DMS 273 treated with DMSO at 0.1 percent for 48 hours (cell line): ENCODE results near the gene CLASRP.

Source experiments
- DNase-seq: peaks from one replicate; lab custom pipeline; 2025; lab: John Stamatoyannopoulos, UW

CLASRP gene

GRCh38 chr19:45087531-45087930 lies 48.7 kb downstream of the CLASRP start:
- DNase-seq: no peak

- no peak for DNase-seq
Measured at GRCh38 chr19:45090034-45090433, 51.2 kb downstream of the CLASRP start.

- DNase-seq: no peak
Measured at GRCh38 chr19:45090606-45091005, 51.8 kb downstream of the CLASRP start.

GRCh38 chr19:45091031-45091923 lies 52.4 kb downstream of the CLASRP start:
- DNase-seq: peak; percentile 96

GRCh38 chr19:45092747-45093678 lies 54.2 kb downstream of the CLASRP start, which contains the start of gene PPP1R37:
Gene PPP1R37, plus strand, starts transcription at chr19:45093179. Its CDS starts 147 bp downstream, at chr19:45093326.
- DNase-seq: peak; percentile 93

GRCh38 chr19:45094137-45094536 lies 55.3 kb downstream of the CLASRP start:
- no peak for DNase-seq

- DNase-seq: no peak
Measured at GRCh38 chr19:45094707-45095106, 55.9 kb downstream of the CLASRP start.

GRCh38 chr19:45095496-45096413 lies 56.9 kb downstream of the CLASRP start:
- no peak for DNase-seq

GRCh38 chr19:45096700-45097099 lies 57.9 kb downstream of the CLASRP start:
- DNase-seq: no peak

GRCh38 chr19:45097450-45097775 lies 58.6 kb downstream of the CLASRP start:
- DNase-seq: no peak

- no peak for DNase-seq
Measured at GRCh38 chr19:45097776-45098520, 59.1 kb downstream of the CLASRP start.

- DNase-seq: no peak
Measured at GRCh38 chr19:45098521-45099466, 59.9 kb downstream of the CLASRP start.

GRCh38 chr19:45099467-45100191 lies 60.8 kb downstream of the CLASRP start:
- DNase-seq: no peak

GRCh38 chr19:45100201-45100600 lies 61.4 kb downstream of the CLASRP start:
- no peak for DNase-seq

- no peak for DNase-seq
Measured at GRCh38 chr19:45100846-45101252, 62.0 kb downstream of the CLASRP start.

GRCh38 chr19:45101806-45102205 lies 63.0 kb downstream of the CLASRP start:
- no peak for DNase-seq

GRCh38 chr19:45102481-45102880 lies 63.6 kb downstream of the CLASRP start:
- no peak for DNase-seq

GRCh38 chr19:45103156-45103507 lies 64.3 kb downstream of the CLASRP start:
- no peak for DNase-seq
